HG03439 (cell line): ENCODE data around the gene PCBP3.

ENCODE experiments used
- ATAC-seq: cut with Tn5 transposase; IDR thresholded peaks from one replicate; pipeline ENCODE4 v1.9.1; 2021; ENCODE audit warnings: mild to moderate bottlenecking, moderate library complexity; ENCODE audit not compliant: unreplicated experiment

Gene PCBP3

DNA sequence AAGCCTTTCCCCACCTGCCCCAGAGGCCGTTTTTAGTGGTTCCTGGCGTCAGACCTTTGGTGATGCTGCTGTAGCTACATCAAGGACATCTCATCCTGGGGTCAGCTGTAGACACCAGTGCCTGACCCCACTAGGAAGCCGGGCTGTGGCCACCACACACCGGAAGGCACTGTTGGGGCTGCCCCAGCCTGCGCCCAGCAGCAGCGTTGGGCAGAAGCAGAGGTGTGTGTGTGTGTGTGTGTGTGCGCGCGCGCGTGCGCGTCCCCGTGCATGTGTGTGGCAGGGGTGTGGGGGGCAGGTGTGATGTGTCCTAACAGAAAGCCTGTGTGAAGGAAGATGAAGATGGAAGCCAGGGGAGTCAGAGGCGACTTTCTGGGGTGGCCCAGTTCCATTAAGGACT, 276.1 kb downstream of the PCBP3 start:
- ATAC-seq: no peak

DNA sequence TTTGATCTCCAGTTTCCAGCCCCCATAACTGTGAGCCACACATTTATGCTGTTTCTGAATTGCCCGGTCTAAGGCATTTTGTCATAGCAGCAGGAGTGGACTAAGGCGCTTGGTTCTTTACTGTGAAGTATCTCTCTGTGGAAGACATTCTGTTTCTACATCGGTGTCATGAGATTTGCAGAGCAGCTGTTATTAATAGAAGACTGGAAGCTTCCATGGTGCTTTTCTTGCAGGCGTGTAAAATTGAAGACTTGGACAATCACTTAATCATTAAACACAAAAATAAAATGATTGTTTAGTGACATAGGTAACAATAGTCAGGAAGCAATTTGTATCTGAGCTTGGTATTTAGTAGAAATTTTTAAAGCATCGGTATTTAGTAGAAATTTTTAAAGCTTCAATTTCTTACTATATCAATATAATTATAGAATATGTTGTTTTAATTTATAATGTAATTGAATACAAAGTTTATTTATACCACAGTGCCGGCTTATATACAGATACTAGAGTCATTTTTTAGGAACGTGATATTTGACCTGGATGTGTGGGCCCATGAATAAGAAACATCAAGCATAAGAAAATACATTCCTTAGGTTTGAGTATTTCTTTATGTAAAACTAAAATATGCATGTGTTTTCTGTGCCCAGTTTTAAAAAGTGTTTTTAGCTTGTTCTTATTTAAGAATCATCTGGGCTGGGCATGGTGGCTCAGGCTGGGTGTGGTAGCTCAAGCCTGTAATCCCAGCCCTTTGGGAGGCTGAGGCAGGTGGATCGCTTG, 277.5 kb downstream of the PCBP3 start:
- ATAC-seq: no peak

GRCh38 chr21:45921917-45922316, 278.4 kb downstream of the PCBP3 start:
- ATAC-seq: no peak

DNA sequence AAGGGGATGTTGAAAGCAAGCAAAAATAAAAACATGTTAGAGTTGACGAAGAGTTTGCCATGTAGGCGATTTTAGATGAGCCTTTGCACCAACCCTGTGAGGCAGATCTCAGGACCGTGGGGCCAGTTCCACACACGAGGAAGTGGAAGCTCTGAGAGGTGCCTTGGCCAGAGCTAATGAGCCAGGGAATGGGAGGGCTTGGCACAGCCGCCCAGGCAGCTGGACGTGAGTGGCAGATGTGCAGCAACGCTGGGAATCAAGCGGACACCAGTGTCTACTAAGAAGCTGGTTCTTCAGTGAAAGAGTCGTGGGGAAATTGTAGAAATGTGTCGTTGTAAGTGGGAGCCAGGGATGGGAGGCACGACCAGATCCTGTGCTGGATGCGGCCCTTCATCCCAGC, 279.1 kb downstream of the PCBP3 start:
- ATAC-seq: no peak

DNA sequence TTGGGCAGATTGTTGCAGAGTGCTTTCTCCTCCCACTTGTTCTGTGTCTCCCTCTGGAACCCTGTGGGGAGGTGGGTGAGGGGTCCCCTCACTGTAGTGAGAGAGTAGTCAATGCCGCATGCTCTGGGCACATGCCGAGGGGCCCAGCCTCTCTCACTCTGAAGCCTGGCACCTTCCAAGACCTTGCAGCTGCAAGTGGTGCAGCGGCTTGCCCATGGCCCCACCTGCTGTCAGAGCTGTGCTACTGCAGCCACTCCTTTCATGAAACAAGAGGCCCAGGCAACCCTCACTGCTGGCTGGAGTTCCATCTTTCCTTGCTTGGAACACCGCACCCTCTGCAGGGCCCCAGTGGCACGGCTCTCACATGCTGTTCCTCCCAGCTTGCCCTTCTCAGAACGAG, 279.6 kb downstream of the PCBP3 start:
- ATAC-seq: no peak

DNA sequence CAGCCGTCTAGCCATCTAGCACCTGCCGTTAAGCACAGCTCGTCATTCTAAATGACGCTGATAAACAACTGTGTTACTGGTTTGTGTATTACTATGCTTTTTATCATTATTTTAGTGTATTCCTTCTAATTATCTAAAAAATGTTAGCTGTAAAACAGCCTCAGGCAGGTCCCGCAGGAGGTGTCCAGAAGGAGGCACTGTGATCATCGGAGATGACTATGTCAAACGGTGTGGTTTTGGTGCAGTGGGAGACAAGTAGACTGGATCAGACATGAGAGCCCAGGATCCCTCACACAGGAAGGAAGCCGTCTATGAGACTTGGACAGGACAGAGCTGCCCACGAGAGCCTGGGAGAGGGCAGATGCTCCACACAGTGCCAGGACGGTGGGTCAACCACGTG, 282.8 kb downstream of the PCBP3 start:
- no peak for ATAC-seq

DNA sequence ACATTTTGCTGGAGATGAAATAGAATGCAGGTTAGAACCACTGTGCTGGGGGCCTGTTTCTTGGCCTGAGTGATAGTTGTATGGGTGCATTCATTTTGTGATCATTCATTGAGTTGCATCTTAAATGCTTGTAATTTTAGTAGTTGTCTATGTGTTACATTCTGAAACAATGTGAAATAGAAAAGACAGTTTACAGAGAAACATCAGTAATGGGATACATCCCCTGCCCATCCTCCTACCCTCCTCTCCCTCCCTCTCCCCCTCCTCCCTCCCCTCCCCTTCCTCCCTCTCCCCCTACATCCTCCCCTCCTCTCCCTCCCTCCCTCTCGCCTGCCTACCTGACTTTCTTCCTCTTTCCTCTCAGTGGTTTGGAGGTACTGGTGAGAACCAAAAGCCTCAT, 283.5 kb downstream of the PCBP3 start:
- no peak for ATAC-seq

DNA sequence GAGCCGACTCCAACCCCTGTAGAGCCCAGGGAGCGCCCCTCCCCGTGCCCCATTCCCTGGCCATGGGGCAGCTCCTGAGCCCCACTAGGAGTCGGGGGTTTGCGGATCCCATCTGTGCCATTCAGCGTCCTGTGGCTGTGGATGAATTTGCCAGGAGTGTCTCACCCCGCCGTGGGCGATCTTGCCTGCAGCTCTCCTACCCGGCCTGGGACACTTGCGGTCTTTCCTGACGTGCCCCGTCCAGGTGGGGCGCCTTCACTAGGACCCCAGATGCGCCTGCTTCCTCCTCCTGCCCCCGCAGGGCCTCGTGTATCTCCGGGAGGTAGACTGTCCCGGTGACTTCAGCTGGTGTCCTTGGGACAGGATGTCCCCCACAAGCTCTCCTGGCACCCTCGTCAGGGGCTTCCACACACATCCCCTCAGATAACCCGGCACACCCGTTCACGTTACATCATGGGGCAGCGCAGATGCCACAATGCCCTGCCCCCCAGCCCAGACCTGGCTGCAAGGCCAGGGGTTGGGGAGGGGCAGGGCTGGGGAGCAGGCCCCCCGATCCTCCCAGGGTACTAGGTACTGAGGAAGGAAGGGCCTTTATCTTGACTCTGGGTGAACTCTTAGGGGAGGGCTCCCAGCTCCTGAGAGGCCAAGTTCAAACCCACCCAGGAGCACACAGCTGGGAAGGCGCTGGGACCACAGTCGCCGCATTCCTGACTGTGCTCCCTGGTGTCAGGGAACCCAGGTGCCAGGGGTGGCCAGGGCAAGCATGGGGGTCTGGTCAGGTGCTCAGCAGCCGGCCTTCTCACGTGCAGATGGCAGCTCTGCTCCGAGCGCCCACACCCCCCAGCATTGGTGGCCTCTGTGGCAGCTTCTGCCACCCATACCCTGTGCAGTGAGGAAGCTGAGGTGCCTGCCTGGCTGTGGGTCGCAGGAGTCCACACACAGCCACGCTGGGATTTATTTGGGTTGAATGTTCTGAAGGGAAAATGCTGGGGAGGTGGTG, 284.6 kb downstream of the PCBP3 start:
- no peak for ATAC-seq

DNA sequence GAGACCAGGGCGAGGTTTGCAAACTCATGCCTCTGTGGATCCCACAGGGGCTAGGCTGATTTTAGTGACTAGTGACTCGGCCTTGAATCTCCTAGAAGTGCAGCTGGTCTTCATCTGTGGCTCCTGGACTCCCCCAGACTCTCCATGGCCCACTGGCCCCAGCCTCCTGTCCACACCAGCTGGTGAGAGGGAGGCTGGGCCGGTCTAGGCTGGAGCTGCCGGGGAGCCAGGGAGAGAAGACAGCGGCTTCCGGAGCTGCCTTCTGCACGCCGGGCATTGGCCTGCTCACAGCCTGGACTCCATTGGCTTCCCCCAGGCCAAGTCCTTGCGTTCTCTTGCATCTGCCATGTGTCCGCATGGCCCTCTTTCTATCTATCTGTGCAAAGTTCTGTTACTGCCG, 285.9 kb downstream of the PCBP3 start:
- no peak for ATAC-seq

GRCh38 chr21:45930231-45930760, 286.8 kb downstream of the PCBP3 start:
- ATAC-seq: no peak

- ATAC-seq: no peak
These were observed 287.3 kb downstream of the PCBP3 start for GRCh38 chr21:45930792-45931191.

GRCh38 chr21:45931397-45931969, 288.0 kb downstream of the PCBP3 start:
- ATAC-seq: no peak

- ATAC-seq: no peak
These were observed 289.5 kb downstream of the PCBP3 start for GRCh38 chr21:45932922-45933502.

GRCh38 chr21:45934085-45934484, 290.6 kb downstream of the PCBP3 start:
- ATAC-seq: no peak

GRCh38 chr21:45934554-45934953, 291.0 kb downstream of the PCBP3 start:
- ATAC-seq: no peak

GRCh38 chr21:45935628-45936027, 292.1 kb downstream of the PCBP3 start:
- no peak for ATAC-seq

DNA sequence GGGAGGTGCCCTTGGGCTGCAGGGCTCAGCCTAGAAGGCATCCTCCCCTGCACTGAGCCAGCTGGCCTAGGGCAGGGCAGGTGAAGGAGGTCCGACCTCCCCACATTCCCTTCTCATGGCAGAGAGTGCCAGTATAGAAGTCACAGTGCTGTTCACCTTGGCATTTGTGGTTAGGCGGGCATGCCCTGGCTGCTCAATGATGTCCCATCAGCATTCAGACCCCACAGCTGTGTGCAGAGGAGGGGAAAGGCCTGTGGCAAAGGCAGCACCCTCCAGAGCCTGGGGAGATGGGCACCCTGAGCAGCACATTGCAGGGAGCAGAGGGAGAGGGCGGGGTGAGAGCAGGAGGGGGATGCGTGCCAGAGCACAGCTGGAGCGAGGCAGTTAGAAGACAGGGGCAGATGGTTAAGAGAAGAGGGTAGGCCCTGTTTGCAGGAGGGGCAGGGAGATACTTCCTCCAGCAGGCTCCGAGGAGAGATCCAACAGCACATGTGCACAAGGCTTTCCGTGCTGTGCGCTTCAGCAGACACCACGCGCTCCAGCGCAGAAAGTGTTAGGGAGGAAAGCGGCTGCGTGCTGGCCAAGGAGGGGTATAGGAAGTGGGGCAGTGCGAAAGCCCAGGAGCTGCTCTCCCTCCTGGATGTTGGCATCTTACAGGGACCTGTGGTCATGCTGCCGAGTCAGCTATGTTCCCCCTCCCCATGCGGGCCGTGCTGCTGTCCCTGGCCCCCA, 294.4 kb downstream of the PCBP3 start:
- ATAC-seq: no peak

- no peak for ATAC-seq
These were observed 294.9 kb downstream of the PCBP3 start for GRCh38 chr21:45938453-45938755.

GRCh38 chr21:45938811-45939520, 295.4 kb downstream of the PCBP3 start:
- no peak for ATAC-seq

GRCh38 chr21:45939521-45940045, 296.1 kb downstream of the PCBP3 start:
- ATAC-seq: no peak
